GM12892 (cell line): Measurements from ENCODE around the gene SH3TC1.

Experiments used
- POLR2A ChIP-seq: IDR thresholded peaks from 2 replicates; pipeline ENCODE4 v1.6.1; 2011; ENCODE audit warnings: low read depth, low read length, control low read depth
- POLR2AphosphoS5 ChIP-seq: IDR thresholded peaks from 2 replicates; pipeline ENCODE4 v1.6.1; 2011; ENCODE audit warnings: low read depth, low read length, control low read depth

DNA sequence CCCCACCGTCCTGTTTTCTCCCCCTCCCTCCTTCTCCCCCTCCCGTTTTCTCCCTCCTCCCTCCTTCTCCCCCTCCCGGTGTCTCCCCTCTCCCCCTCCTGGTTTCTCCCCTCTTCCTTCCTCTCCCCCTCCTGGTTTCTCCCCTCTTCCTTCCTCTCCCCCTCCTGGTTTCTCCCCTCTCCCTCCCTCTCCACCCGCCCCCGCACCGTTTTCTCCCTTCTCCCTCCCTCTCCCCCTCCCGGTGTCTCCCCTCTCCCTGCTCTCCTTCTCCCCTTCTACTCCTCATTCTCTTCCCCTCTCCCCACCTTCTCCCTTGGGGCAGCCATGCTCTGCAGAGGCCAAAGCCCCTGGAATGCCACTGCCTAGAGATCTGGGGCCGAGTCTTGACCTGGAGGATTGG lies 12.2 kb downstream of the SH3TC1 start:
- TF ChIP-seq POLR2A (no peak), POLR2AphosphoS5 (no peak)
